Keratinocyte (primary cell): ENCODE results near the gene OR2T34.

Experiments used
- EZH2 ChIP-seq: IDR thresholded peaks from one replicate; pipeline ENCODE4 v1.6.1; 2012; ENCODE audit warnings: inconsistent platforms, mild to moderate bottlenecking, low read length, moderate library complexity
- TF ChIP-seq, protein P1 (sequence below), 3 experiments: IDR thresholded peaks in 1 of 3; conservative IDR thresholded peaks in 1 of 3; optimal IDR thresholded peaks in 1 of 3; 2 replicates in 2 of 3; 3 replicates in 1 of 3; pipeline versions ENCODE3 to v1.5.1; 2011; ENCODE audit warnings: low read length in 3 of 3, mild to moderate bottlenecking in 3 of 3, moderate library complexity in 2 of 3, control low read depth in 1 of 3, inconsistent platforms in 1 of 3; ENCODE audit not compliant: insufficient read depth in 2 of 3; ENCODE audit errors: extremely low read depth in 1 of 3

DNA sequence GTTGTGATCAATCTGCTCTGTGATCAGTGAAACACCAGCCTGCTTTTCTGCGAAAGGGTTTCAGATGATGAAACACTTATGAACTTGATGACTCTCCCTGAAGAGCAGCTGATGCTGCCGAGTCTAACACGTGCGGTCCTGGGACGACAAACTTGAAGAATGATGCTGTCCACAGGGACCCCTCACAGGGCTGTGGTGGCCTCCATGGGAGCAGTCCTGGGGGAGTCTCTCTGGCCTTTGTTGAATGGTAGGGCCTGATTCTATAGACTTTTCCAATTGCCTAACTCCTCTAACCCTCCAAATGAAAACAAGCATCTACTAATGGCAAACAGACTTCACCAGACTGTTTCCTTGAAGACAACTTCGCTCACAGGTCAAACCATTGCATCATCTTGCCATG, 23.0 kb upstream of the OR2T34 start, which contains the start of gene OR2T10:
- TF ChIP-seq EZH2, result no peak
- TF ChIP-seq, protein P1, sequence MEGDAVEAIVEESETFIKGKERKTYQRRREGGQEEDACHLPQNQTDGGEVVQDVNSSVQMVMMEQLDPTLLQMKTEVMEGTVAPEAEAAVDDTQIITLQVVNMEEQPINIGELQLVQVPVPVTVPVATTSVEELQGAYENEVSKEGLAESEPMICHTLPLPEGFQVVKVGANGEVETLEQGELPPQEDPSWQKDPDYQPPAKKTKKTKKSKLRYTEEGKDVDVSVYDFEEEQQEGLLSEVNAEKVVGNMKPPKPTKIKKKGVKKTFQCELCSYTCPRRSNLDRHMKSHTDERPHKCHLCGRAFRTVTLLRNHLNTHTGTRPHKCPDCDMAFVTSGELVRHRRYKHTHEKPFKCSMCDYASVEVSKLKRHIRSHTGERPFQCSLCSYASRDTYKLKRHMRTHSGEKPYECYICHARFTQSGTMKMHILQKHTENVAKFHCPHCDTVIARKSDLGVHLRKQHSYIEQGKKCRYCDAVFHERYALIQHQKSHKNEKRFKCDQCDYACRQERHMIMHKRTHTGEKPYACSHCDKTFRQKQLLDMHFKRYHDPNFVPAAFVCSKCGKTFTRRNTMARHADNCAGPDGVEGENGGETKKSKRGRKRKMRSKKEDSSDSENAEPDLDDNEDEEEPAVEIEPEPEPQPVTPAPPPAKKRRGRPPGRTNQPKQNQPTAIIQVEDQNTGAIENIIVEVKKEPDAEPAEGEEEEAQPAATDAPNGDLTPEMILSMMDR (optimal IDR thresholded peaks at IDR 0.05 in 1 of 3, IDR thresholded peaks at IDR 0.05 in 1 of 3, conservative IDR thresholded peaks at IDR 0.05 in 1 of 3; ENCODE audit: extremely low read depth in 1 of 3, insufficient read depth in 2 of 3, low read length in 3 of 3), result no peak
